K562 treated with DMSO at 1 percent for 12 hours (cell line): ENCODE results near the gene RAB42. TPM values are rescaled to one million over a fixed set of nuclear protein-coding genes. Genes with fewer than 3 reads are reported as not detected.

ENCODE experiments used
- total RNA-seq: library from RNA; unstranded; fragments of 300-600 nt; gene quantifications from 2 replicates; pipeline ENCODE4 v1.2.3, GENCODE V29; 2022; ENCODE audit not compliant: insufficient read depth

RAB42 gene, protein sequence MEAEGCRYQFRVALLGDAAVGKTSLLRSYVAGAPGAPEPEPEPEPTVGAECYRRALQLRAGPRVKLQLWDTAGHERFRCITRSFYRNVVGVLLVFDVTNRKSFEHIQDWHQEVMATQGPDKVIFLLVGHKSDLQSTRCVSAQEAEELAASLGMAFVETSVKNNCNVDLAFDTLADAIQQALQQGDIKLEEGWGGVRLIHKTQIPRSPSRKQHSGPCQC
- 0.75 and 0.97 TPM in 2 replicates for total RNA-seq

DNA sequence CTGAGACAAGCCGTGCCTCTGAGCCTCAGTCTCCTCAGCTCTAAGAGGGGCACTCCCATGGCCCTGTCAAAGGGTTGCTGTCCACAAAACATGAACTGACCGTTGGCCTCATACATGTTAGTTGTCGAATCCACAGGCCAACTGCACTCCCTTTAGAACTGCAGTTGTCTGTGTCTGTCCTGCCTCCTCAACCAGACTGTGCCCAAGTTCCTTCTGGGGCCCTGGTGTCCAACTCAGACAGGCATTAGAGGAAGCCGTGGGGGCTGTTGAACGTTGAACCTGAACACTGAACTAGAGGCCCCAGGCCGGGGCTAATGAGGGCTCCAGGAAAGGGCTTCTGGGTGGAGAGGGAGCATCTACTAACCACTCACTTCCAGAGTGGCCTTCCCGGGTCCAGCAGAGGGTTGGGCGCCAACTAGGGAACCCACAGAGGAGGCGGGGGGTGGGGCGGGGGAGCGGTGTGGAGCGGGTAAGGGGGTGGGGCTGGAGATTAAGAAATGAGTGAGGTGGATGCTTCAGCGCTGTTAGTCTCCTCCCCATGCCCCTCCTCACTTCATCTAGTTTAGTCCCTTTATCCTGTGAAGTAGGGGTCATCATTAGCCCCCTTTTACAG, at the start of gene RAB42:
Gene RAB42 (plus strand): TSS at position 558 of the 613 bp plus-strand sequence. CDS start 247 bp downstream, outside the sequence.

DNA sequence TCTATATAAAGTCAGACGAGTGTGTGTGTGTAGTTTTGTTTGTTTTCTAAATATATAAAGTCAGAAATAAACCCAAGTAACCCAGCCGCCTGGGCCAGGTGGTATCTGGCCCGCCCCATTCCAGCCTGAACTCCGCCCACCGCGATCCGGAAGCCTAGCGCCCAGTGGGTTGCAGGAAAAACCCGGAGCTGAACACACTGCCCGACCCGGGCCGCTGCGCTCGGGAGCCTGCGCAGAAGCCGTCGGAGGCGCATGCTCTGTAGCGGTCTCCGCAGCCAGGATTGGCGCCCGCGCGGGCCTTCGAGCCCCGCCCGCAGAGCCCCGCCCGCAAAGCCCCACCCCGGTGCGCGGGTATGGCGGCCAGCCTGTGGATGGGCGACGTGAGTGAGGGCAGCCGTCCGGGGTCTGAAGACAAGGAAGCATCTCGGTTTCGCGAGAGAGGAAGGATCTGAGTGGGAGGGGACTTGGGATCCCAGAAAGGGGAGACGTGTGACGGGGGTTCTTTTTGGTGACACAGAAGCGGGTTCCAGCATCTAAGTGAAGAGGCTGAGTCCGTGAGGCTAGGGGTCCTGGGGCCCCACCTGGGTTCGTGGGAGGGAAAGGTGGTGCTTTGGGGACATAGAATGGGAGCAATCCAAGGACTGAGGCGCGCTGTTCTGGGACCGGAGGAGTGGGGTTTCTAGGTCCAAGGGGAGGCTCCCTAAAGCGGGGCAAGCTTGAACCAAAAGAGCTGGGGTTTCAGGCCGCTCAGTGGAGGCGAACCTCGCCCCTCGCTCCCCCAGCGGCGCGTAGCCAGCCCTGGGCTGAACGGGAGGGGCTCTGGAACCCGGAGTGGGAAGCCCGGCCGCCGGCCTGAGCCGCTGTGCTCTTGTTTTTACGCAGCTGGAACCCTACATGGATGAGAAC, 39.1 kb upstream of the RAB42 start, which contains the start of gene TRNAU1AP:
Gene TRNAU1AP (plus strand): TSS at position 328 of the 906 bp plus-strand sequence. CDS start 26 bp downstream, at position 354.

DNA sequence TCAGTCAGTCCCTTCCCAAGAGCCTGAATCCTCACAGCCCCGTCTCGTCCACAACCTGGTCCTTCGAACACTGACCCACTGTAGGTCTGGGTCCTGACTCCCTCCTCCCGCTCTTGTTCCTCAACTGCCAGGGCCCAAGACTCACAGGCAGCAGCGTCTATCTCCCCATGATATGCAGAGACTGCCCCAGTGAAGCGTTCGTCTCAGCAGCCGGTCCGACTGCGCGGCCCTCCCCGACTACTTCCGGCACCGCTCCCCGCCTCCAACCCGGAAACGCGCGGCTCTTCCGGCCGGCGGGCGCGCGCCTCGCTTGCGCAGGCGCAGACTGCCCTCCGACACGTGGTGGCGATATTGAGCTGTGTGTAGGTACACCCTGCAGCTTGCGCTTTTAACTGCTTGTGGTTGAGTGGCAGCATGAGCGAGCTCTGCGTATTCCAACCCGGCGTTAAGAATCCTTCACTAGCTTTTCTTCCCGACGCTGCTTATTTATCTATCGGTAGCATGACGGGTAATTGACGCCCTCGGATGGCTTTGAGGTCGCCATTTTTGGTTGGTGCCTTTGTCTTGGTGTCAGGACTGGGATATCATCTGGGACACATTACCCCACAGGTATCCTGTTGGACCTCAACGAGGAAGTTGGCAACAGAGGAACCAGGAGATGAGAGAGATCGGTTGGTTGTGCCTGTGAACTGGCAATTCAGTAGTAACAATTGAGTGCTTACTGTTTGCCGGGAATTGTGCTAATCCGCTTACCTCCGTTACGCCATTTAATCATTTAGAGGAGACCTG, 51.0 kb downstream of the RAB42 start, which contains the start of gene TAF12:
Gene TAF12 (minus strand): TSS at position 221 of the 789 bp plus-strand sequence. CDS start 20,986 bp downstream, outside the sequence.

Other genes starting within 250 kb of the RAB42 start
- gene PHACTR4, start 222.5 kb upstream of the RAB42 start, total RNA-seq = 16.7 and 35.0 TPM in 2 replicates
- 131 and 197 TPM in 2 replicates for gene RCC1, start 86.2 kb upstream of the RAB42 start, total RNA-seq
- 33.6 and 39.1 TPM in 2 replicates for gene TRNAU1AP, start 39.2 kb upstream of the RAB42 start, total RNA-seq
- gene TAF12, start 50.8 kb downstream of the RAB42 start, total RNA-seq = 33.3 and 49.4 TPM in 2 replicates
- not detected in 2 replicates for gene RNU11, start 56.3 kb downstream of the RAB42 start, total RNA-seq
- gene GMEB1, start 76.5 kb downstream of the RAB42 start, total RNA-seq = 7.1 and 14.2 TPM in 2 replicates
- gene YTHDF2, start 144.7 kb downstream of the RAB42 start, total RNA-seq = 31.3 and 79.7 TPM in 2 replicates
- not detected in 2 replicates for gene OPRD1, start 219.9 kb downstream of the RAB42 start, total RNA-seq